Uterus (tissue), 2 donors: ENCODE measurements around the gene B4GALT7.

Source experiments
- POLR2A ChIP-seq, 2 donors: fragments of 450-650 bp; IDR thresholded peaks; one replicate each; pipeline ENCODE4 v1.6.1; 2016; ENCODE audit warnings: antibody characterized with exemption in 2 of 2, mild to moderate bottlenecking in 1 of 2, moderate library complexity in 1 of 2
- TF ChIP-seq, protein P1 (sequence below), 4 experiments: fragments of 200-600 bp in 2 of 4; fragments of 450-650 bp in 2 of 4; sonication (generic) in 2 of 4; IDR thresholded peaks; one replicate each; pipeline ENCODE4 v1.5.1; 2016 to 2019; ENCODE audit warnings: antibody characterized with exemption in 4 of 4, mild to moderate bottlenecking in 2 of 4, moderate library complexity in 1 of 4

DNA sequence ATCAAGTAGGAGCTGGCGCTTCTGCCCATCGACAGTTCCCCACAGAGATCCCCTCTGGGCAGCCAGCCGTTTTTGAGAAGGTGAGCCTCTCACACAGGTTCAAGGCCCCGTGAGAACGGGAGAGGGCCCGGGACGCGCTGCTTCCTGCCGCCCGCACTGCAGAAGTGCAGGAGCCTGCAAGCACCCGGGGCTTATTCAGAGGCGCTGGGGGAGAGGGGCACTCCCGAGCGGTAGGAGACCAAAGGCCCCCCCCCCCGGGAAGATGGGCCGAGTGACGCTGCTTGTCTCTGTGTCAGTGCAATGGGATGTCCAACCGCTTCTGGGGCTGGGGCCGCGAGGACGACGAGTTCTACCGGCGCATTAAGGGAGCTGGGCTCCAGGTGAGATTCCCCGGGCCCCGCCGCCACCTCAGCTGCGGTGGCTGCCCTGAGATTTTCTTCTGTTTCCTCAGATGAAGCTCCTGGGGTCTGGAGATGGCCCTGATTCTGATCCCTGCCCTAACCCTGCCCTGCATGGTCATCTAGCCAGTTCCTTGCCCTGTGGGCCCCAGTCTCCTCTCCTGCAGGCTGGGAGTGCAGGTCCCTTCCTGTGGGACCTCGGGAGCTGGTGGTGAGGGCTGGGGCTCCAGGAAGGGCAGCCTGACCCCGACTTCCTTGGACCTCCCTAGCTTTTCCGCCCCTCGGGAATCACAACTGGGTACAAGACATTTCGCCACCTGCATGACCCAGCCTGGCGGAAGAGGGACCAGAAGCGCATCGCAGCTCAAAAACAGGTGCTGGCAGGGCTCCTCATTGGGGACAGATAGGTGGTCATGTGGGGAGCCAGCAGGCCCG lies 8.5 kb downstream of the B4GALT7 start:
- TF ChIP-seq, protein P1, sequence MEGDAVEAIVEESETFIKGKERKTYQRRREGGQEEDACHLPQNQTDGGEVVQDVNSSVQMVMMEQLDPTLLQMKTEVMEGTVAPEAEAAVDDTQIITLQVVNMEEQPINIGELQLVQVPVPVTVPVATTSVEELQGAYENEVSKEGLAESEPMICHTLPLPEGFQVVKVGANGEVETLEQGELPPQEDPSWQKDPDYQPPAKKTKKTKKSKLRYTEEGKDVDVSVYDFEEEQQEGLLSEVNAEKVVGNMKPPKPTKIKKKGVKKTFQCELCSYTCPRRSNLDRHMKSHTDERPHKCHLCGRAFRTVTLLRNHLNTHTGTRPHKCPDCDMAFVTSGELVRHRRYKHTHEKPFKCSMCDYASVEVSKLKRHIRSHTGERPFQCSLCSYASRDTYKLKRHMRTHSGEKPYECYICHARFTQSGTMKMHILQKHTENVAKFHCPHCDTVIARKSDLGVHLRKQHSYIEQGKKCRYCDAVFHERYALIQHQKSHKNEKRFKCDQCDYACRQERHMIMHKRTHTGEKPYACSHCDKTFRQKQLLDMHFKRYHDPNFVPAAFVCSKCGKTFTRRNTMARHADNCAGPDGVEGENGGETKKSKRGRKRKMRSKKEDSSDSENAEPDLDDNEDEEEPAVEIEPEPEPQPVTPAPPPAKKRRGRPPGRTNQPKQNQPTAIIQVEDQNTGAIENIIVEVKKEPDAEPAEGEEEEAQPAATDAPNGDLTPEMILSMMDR (IDR thresholded peaks at IDR 0.05): no peak
- TF ChIP-seq POLR2A (IDR thresholded peaks at IDR 0.05): no peak
